MCF 10A (cell line): ENCODE measurements around the gene MAML1. TPM values are rescaled to one million over a fixed set of nuclear protein-coding genes. Genes with fewer than 3 reads are reported as not detected.

Experiments
- BruUV-seq: library from RNA; stranded (reverse); fragments of 400-500 nt; replicated peaks from 2 replicates; lab custom pipeline; 2021; lab: Mats Ljungman, UMichigan
- CTCF ChIA-PET: fragments of 300-600 bp; sonication (Branson Sonifier 250); formaldehyde crosslinking; extraction: SDS; loops from one replicate; lab custom pipeline; 2021; ENCODE audit warnings: antibody characterized with exemption, inconsistent platforms; lab: Yijun Ruan, JAX
- POLR2A ChIA-PET: fragments of 300-600, 350-650 bp; sonication (Branson Sonifier 250); formaldehyde crosslinking; extraction: SDS; loops from one replicate; lab custom pipeline; 2020; ENCODE audit warnings: antibody characterized with exemption, inconsistent platforms; lab: Yijun Ruan, JAX
- DNase-seq: peaks from one replicate; pipeline ENCODE4 v3.0.0-alpha.2; 2018; ENCODE audit not compliant: unreplicated experiment
- H3K27ac Mint-ChIP-seq: one replicate; pipeline ENCODE4 v1.8.0; 2022; ENCODE audit warnings: mild to moderate bottlenecking, low read depth, mixed read lengths; ENCODE audit not compliant: unreplicated experiment
- H3K27me3 Mint-ChIP-seq: one replicate; pipeline ENCODE4 v1.8.0; 2022; ENCODE audit warnings: mixed read lengths; ENCODE audit not compliant: insufficient read depth, unreplicated experiment
- H3K36me3 Mint-ChIP-seq: one replicate; pipeline ENCODE4 v1.8.0; 2022; ENCODE audit warnings: mild to moderate bottlenecking, moderate library complexity, mixed read lengths; ENCODE audit not compliant: insufficient read depth, unreplicated experiment
- H3K4me1 Mint-ChIP-seq: one replicate; pipeline ENCODE4 v1.8.0; 2022; ENCODE audit warnings: mixed read lengths; ENCODE audit not compliant: insufficient read depth, unreplicated experiment
- H3K4me3 Mint-ChIP-seq: one replicate; pipeline ENCODE4 v1.8.0; 2022; ENCODE audit warnings: mild to moderate bottlenecking, moderate library complexity, mixed read lengths; ENCODE audit not compliant: unreplicated experiment
- H3K9me3 Mint-ChIP-seq: one replicate; pipeline ENCODE4 v1.8.0; 2022; ENCODE audit warnings: mixed read lengths; ENCODE audit not compliant: unreplicated experiment
- CTCF ChIP-seq: fragments of 200-600 bp; IDR thresholded peaks from one replicate; pipeline ENCODE4 v1.8.0; 2022; ENCODE audit warnings: antibody characterized with exemption, mild to moderate bottlenecking; ENCODE audit not compliant: unreplicated experiment
- intact Hi-C: fragments of 100-400 bp; cut with micrococcal nuclease; formaldehyde crosslinking; loops from 2 replicates; pipeline ENCODE4 v1.14.1; 2022
- total RNA-seq: library from RNA; stranded (reverse); gene quantifications from 2 replicates; pipeline ENCODE4 v1.2.3, GENCODE V29; 2022

Gene MAML1
- total RNA-seq, 1 experiment from 2014 or later = 38.4 TPM

- no peaks in the 10 kb centered on the region for H3K9me3 Mint-ChIP-seq
- peaks cover 10% of the 10 kb centered on the region for H3K4me1 Mint-ChIP-seq
- peaks cover 47% of the 10 kb centered on the region for H3K36me3 Mint-ChIP-seq
- ChIA-PET POLR2A (interaction anchor here (0.9 to 4.8 kb wide), 12 partner anchors 8 to 177 kb away, joined by 3 to 37 read pairs (median 7); partner anchors contain the start of genes HNRNPH1, MAML1, MRNIP and SQSTM1), CTCF (interaction anchor here (0.5 to 3.6 kb wide), 8 partner anchors 14 to 45 kb away, joined by 3 to 42 read pairs (median 4); partner anchors contain the start of gene SQSTM1)
- TF ChIP-seq CTCF = no peak
- intact Hi-C loops = loop anchor here (2.0 kb wide), 1 partner anchor 109 kb away; the partner anchor contains the start of gene TBC1D9B
- no peak overlapping the region for H3K4me3 Mint-ChIP-seq
- no peak for DNase-seq
- H3K27ac Mint-ChIP-seq = peak overlapping the region; percentile 26
- BruUV-seq = TSS peak; percentile 45
- no peaks in the 10 kb centered on the region for H3K27me3 Mint-ChIP-seq
These were observed 65.1 kb downstream of the MAML1 start for GRCh38 chr5:179797741-179798140.

DNA sequence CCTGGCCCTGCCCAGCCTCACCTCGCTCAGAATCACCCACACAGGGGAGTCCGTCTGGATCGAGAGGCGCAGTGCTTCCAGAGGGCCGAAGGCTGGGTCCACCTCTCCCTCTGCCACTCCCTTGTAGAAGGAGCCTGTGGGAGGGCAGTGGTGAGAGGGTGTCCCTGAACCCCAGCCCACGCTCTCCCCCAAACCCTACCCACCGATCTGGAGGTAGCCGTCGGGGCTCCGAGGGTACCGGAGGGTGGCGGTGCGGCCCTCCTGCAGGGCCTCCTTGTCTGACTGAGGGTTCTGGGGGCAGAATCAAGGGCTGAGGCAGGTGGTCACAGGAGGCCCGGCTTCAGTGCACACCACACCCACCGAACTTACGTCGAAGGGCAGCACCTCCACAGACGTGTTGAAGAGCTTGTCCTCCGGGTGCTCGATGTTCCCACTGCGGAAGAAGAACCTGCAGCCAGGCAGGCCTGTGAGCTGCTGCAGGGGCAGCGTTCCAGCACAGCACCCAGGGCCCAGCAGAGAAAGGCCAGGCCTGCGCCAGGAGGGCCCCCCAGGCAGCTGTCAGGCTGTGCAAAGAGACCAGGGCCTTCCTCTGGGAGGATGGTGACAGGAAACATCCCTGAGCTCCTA lies 65.6 kb downstream of the MAML1 start:
- Mint-ChIP-seq H3K27me3 (no peaks in the 10 kb centered on the region), H3K9me3 (no peaks in the 10 kb centered on the region), H3K4me1 (peaks cover 14% of the 10 kb centered on the region), H3K27ac (no peak overlapping the region), H3K36me3 (peaks cover 49% of the 10 kb centered on the region), H3K4me3 (no peak overlapping the region)
- POLR2A ChIA-PET = interaction anchor here (1.1 to 4.8 kb wide), 9 partner anchors 7 to 175 kb away, joined by 3 to 29 read pairs (median 6); partner anchors contain the start of genes HNRNPH1, MAML1, MRNIP and SQSTM1
- DNase-seq = no peak
- no peak for TF ChIP-seq CTCF
- BruUV-seq = no TSS peak
- intact Hi-C loops = no loop called here
- CTCF ChIA-PET = interaction anchor here (0.6 to 3.6 kb wide), 5 partner anchors 16 to 60 kb away, joined by 3 to 42 read pairs (median 8); partner anchors contain the start of gene SQSTM1

- H3K36me3 Mint-ChIP-seq = peaks cover 52% of the 10 kb centered on the region
- no peak for DNase-seq
- no peak overlapping the region for H3K4me3 Mint-ChIP-seq
- H3K9me3 Mint-ChIP-seq = no peaks in the 10 kb centered on the region
- H3K4me1 Mint-ChIP-seq = peaks cover 20% of the 10 kb centered on the region
- H3K27me3 Mint-ChIP-seq = no peaks in the 10 kb centered on the region
- CTCF ChIA-PET = interaction anchor here (0.6 to 3.6 kb wide), 2 partner anchors 36 to 59 kb away, joined by 3 to 42 read pairs; no protein-coding TSS in a partner anchor
- intact Hi-C loops = no loop called here
- H3K27ac Mint-ChIP-seq = no peak overlapping the region
- BruUV-seq = no TSS peak
- POLR2A ChIA-PET = interaction anchor here (0.6 to 1.4 kb wide), 3 partner anchors 21 to 36 kb away, joined by 3 to 6 read pairs (median 4); partner anchors contain the start of gene SQSTM1
- no peak for TF ChIP-seq CTCF
These were observed 66.4 kb downstream of the MAML1 start for GRCh38 chr5:179798771-179799643.

DNA sequence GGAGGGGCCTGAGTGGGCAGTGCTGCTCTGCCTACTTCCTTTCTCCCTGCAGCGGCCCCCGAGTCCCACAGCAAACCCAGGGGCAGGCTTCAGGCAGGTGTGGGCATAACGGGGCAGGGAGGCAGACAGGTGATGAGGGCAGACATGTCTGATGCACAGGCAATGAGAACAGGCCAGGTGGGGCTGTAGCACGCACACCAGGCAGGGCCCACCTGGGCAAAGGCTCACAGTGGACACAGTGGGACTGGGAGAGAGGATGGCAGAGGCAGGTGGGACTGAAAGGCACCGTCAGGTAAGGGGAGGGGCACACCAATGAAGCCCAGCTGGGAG lies 67.0 kb downstream of the MAML1 start:
- intact Hi-C loops = no loop called here
- ChIA-PET CTCF (no interaction called here), POLR2A (interaction anchor here (0.9 kb wide), 1 partner anchor 21 kb away, joined by 3 read pairs; the partner anchor contains the start of gene SQSTM1)
- H3K36me3 Mint-ChIP-seq = peaks cover 55% of the 10 kb centered on the region
- H3K4me1 Mint-ChIP-seq = peaks cover 26% of the 10 kb centered on the region
- no peak overlapping the region for H3K27ac Mint-ChIP-seq
- no peak overlapping the region for H3K4me3 Mint-ChIP-seq
- no peak for TF ChIP-seq CTCF
- no peaks in the 10 kb centered on the region for H3K27me3 Mint-ChIP-seq
- DNase-seq = no peak
- no TSS peak for BruUV-seq
- H3K9me3 Mint-ChIP-seq = no peaks in the 10 kb centered on the region
